WI38 (cell line): ENCODE results near the gene MYO9B.

Experiments used
- H3K4me3 ChIP-seq: 2 replicates; pipeline ENCODE4 v1.5.1; 2011; ENCODE audit warnings: low read depth, mild to moderate bottlenecking, control low read depth, low read length
- CTCF ChIP-seq: IDR thresholded peaks from 2 replicates; pipeline ENCODE4 v1.5.1; 2012; ENCODE audit warnings: low read depth, mild to moderate bottlenecking, control low read depth, low read length

Gene MYO9B

GRCh38 chr19:17080440-17080801 lies 4.8 kb downstream of the MYO9B start:
- H3K4me3 ChIP-seq = 0 out of 2 replicates have a peak overlapping the region, but pooled peaks have one; percentile 23
- no peak for TF ChIP-seq CTCF

GRCh38 chr19:17081672-17082630 lies 6.4 kb downstream of the MYO9B start:
- no peak overlapping the region for H3K4me3 ChIP-seq
- no peak for TF ChIP-seq CTCF

- H3K4me3 ChIP-seq = no peak overlapping the region
- no peak for TF ChIP-seq CTCF
These were observed 10.5 kb downstream of the MYO9B start for GRCh38 chr19:17086120-17086519.

- no peak for TF ChIP-seq CTCF
- H3K4me3 ChIP-seq = no peak overlapping the region
These were observed 11.3 kb downstream of the MYO9B start for GRCh38 chr19:17086834-17087233.

GRCh38 chr19:17088552-17088951 lies 13.0 kb downstream of the MYO9B start:
- no peak overlapping the region for H3K4me3 ChIP-seq
- TF ChIP-seq CTCF = no peak

- no peak for TF ChIP-seq CTCF
- H3K4me3 ChIP-seq = no peak overlapping the region
These were observed 15.0 kb downstream of the MYO9B start for GRCh38 chr19:17090583-17090982.

- TF ChIP-seq CTCF = no peak
- no peak overlapping the region for H3K4me3 ChIP-seq
These were observed 16.3 kb downstream of the MYO9B start for GRCh38 chr19:17091758-17092333.
